ENCODE results near the gene PFKFB2. TPM values are rescaled to one million over a fixed set of nuclear protein-coding genes. Genes with fewer than 3 reads are reported as not detected.

Gene PFKFB2
- polyA plus RNA-seq, 1 donor from 2014 or later: 9.8 TPM

GRCh38 chr1:207115269-207115668 lies 62.2 kb downstream of the PFKFB2 start:
- H3F3A ChIP-seq (ENCODE audit: insufficient read depth, low read length, poor library complexity, severe bottlenecking): no peaks in the 10 kb centered on the region
- no peaks in the 10 kb centered on the region for H3K9me3 ChIP-seq (ENCODE audit: low read length)
- no peak overlapping the region for H3K4me3 ChIP-seq (ENCODE audit: low read length)
- no peaks in the 10 kb centered on the region for H3K9me2 ChIP-seq (ENCODE audit: insufficient read depth, low read length)
- no peak for TF ChIP-seq TAF1 (IDR thresholded peaks at IDR 0.05; ENCODE audit: low read depth)
- TF ChIP-seq MXI1 (conservative IDR thresholded peaks at IDR 0.05; ENCODE audit: poor library complexity, severe bottlenecking): no peak
- TF ChIP-seq, protein P1, sequence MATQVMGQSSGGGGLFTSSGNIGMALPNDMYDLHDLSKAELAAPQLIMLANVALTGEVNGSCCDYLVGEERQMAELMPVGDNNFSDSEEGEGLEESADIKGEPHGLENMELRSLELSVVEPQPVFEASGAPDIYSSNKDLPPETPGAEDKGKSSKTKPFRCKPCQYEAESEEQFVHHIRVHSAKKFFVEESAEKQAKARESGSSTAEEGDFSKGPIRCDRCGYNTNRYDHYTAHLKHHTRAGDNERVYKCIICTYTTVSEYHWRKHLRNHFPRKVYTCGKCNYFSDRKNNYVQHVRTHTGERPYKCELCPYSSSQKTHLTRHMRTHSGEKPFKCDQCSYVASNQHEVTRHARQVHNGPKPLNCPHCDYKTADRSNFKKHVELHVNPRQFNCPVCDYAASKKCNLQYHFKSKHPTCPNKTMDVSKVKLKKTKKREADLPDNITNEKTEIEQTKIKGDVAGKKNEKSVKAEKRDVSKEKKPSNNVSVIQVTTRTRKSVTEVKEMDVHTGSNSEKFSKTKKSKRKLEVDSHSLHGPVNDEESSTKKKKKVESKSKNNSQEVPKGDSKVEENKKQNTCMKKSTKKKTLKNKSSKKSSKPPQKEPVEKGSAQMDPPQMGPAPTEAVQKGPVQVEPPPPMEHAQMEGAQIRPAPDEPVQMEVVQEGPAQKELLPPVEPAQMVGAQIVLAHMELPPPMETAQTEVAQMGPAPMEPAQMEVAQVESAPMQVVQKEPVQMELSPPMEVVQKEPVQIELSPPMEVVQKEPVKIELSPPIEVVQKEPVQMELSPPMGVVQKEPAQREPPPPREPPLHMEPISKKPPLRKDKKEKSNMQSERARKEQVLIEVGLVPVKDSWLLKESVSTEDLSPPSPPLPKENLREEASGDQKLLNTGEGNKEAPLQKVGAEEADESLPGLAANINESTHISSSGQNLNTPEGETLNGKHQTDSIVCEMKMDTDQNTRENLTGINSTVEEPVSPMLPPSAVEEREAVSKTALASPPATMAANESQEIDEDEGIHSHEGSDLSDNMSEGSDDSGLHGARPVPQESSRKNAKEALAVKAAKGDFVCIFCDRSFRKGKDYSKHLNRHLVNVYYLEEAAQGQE (IDR thresholded peaks at IDR 0.05; ENCODE audit: borderline replicate concordance): no peak
- H3K9ac ChIP-seq (ENCODE audit: low read length): no peak overlapping the region
- no peaks in the 10 kb centered on the region for H3K27me3 ChIP-seq (ENCODE audit: insufficient read depth, low read depth, low read length)
- no peak overlapping the region for H3K4me2 ChIP-seq (ENCODE audit: low read length)
- no peaks in the 10 kb centered on the region for H3K36me3 ChIP-seq (ENCODE audit: insufficient read depth, low read length)
- no peaks in the 10 kb centered on the region for H3K79me2 ChIP-seq (replicated peaks; ENCODE audit: insufficient read depth, low read length)
- no peak overlapping the region for H3K27ac ChIP-seq (ENCODE audit: low read length)
- H2AFZ ChIP-seq (ENCODE audit: low read depth, low read length): no peak overlapping the region
- no peaks in the 10 kb centered on the region for H4K20me1 ChIP-seq (ENCODE audit: insufficient read depth)

DNA sequence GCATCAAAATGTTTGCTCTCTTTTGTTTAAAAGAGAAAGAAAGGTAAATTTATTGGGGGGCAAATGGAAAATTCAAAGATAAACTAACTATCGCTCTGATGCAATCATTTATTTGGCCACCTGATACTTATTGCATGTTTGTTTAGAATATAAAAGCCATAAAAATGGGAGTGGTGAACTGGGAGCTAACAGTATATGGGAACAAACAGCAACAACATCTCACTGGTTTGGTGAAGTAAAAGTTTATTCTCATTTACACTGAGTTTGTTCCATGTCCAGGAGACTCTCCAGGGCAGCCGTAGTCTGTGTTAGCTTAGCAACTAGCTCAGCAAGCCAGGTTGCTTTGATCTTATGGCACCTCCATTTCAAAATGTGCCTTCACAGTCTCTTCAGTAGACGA lies 71.3 kb downstream of the PFKFB2 start:
- H2AFZ ChIP-seq (ENCODE audit: low read depth, low read length): no peak overlapping the region
- no peaks in the 10 kb centered on the region for H3F3A ChIP-seq (ENCODE audit: insufficient read depth, low read length, poor library complexity, severe bottlenecking)
- no peak for TF ChIP-seq SMC3 (conservative IDR thresholded peaks at IDR 0.05; ENCODE audit: poor library complexity)
- no peak overlapping the region for H3K27ac ChIP-seq (ENCODE audit: low read length)
- H3K9me2 ChIP-seq (ENCODE audit: insufficient read depth, low read length): no peaks in the 10 kb centered on the region
- H3K9ac ChIP-seq (ENCODE audit: low read length): no peak overlapping the region
- no peak overlapping the region for H3K4me2 ChIP-seq (ENCODE audit: low read length)
- H4K20me1 ChIP-seq (ENCODE audit: insufficient read depth): no peaks in the 10 kb centered on the region
- peaks cover 7% of the 10 kb centered on the region for H3K9me3 ChIP-seq (ENCODE audit: low read length)
- H3K79me2 ChIP-seq (replicated peaks; ENCODE audit: insufficient read depth, low read length): no peaks in the 10 kb centered on the region
- H3K4me3 ChIP-seq (ENCODE audit: low read length): no peak overlapping the region
- H3K27me3 ChIP-seq (ENCODE audit: insufficient read depth, low read depth, low read length): no peaks in the 10 kb centered on the region
- H3K36me3 ChIP-seq (ENCODE audit: insufficient read depth, low read length): no peaks in the 10 kb centered on the region

- Histone ChIP-seq H2AFZ (ENCODE audit: low read depth, low read length) (no peak overlapping the region), H3K9ac (ENCODE audit: low read length) (no peak overlapping the region), H3K9me2 (ENCODE audit: insufficient read depth, low read length) (no peaks in the 10 kb centered on the region), H3F3A (ENCODE audit: insufficient read depth, low read length, poor library complexity, severe bottlenecking) (no peaks in the 10 kb centered on the region), H3K9me3 (ENCODE audit: low read length) (peaks cover 7% of the 10 kb centered on the region), H3K4me2 (ENCODE audit: low read length) (no peak overlapping the region), H3K36me3 (ENCODE audit: insufficient read depth, low read length) (no peaks in the 10 kb centered on the region), H3K27ac (ENCODE audit: low read length) (no peak overlapping the region), H3K4me3 (ENCODE audit: low read length) (no peak overlapping the region), H4K20me1 (ENCODE audit: insufficient read depth) (no peaks in the 10 kb centered on the region), H3K79me2 (replicated peaks; ENCODE audit: insufficient read depth, low read length) (no peaks in the 10 kb centered on the region), H3K27me3 (ENCODE audit: insufficient read depth, low read depth, low read length) (no peaks in the 10 kb centered on the region)
- TF ChIP-seq SMC3 (conservative IDR thresholded peaks at IDR 0.05; ENCODE audit: poor library complexity): no peak
- no peak for TF ChIP-seq CTCF (IDR thresholded peaks at IDR 0.05; ENCODE audit: poor library complexity, severe bottlenecking)
- TF ChIP-seq, protein P1 (IDR thresholded peaks at IDR 0.05; ENCODE audit: borderline replicate concordance): no peak
- TF ChIP-seq RAD21 (conservative IDR thresholded peaks at IDR 0.05): no peak
- no peak for TF ChIP-seq EP300 (conservative IDR thresholded peaks at IDR 0.05; ENCODE audit: poor library complexity, severe bottlenecking)
- no peak for TF ChIP-seq TAF1 (IDR thresholded peaks at IDR 0.05; ENCODE audit: low read depth)
- no peak for TF ChIP-seq POLR2AphosphoS5 (IDR thresholded peaks at IDR 0.05)
- TF ChIP-seq MXI1 (conservative IDR thresholded peaks at IDR 0.05; ENCODE audit: poor library complexity, severe bottlenecking): no peak
- no peak for TF ChIP-seq EZH2 (IDR thresholded peaks at IDR 0.05; ENCODE audit: borderline replicate concordance, insufficient read depth, low read length, poor library complexity, severe bottlenecking)
Measured at GRCh38 chr1:207128336-207128921, 75.4 kb downstream of the PFKFB2 start.
